GM18951 (cell line): ENCODE results near the gene RAMP1.

Source experiments
- POLR2A ChIP-seq: IDR thresholded peaks from 4 replicates; pipeline ENCODE4 v1.6.1; 2011; ENCODE audit warnings: mild to moderate bottlenecking; ENCODE audit not compliant: insufficient read length, insufficient read depth; ENCODE audit errors: extremely low read depth
- in situ Hi-C: fragments of 300-500 bp; cut with MboI; formaldehyde crosslinking; loops from one replicate; pipeline ENCODE4 v1.12.0; 2022; ENCODE audit warnings: low sequenced_read_pairs, mixed read lengths, inconsistent platforms; ENCODE audit not compliant: unreplicated experiment

Gene RAMP1

DNA sequence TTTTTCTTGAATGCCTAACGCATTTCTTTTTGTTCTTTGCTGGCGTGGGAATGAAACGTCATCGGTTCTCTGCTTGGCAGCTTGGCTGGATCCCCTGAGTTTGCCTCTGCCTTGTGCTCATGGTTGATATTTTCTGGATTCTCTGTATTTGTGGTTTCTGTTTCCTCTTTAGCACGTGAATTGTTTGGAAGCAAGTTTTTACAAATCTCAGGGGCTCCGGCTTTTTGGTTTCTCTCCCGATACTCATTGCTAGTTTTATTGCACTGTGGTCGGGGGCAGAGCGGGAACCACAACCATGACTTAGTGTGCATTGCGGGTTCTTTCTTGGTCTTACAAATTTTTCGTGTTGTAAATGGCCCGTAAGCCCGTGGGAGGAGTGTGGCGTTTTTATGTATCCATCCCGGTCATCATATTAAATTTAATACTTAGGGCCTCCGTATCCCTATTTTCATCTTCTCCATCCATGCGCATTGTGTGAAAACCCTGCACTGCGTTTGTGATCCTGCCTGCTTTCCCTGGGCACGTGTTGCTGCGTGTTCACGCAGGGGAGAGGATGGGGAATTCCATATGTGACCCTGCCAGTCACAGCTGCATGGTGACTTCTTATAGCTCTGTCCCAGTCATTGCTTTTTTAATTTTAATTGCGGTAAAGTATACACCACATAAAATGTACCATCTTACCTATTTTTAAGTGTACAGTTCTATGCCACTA lies 9.4 kb downstream of the RAMP1 start:
- TF ChIP-seq POLR2A: no peak
- in situ Hi-C loops: no loop called here

DNA sequence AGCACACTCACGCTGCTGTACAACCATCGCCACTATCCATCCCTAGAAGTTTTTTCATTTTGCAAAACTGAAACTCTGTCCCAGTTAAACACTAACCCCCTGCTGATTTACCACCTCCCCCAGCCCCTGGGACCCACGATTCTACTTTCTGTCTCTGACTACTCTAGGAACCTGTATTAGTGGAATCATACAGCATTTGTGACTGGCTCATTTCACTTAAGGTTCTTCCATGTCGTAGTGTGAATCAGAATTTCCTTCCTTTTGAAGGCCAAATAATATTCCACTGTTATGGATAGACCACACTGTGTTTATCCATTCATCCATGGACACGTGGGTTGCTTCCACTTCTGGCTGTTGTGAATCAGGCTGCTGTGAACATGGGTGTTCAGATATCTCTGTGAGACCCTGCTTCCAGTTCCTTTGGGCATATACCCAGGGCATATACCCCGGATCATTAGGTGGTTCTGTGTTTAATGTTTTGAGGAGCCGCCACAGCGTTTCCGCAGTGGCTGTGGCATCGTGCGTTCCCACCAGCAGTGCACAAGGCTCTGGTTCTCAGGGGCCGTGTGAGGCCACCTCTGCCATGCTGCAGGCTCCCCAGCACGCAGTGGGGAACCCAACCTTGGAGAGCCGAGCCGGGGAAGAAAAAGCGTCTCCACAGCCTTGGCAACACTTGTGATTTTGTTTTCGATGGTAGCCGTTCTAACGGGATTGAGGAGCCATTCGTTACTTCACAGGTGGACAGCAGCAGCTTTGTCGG lies 10.1 kb downstream of the RAMP1 start:
- in situ Hi-C loops: no loop called here
- no peak for TF ChIP-seq POLR2A

DNA sequence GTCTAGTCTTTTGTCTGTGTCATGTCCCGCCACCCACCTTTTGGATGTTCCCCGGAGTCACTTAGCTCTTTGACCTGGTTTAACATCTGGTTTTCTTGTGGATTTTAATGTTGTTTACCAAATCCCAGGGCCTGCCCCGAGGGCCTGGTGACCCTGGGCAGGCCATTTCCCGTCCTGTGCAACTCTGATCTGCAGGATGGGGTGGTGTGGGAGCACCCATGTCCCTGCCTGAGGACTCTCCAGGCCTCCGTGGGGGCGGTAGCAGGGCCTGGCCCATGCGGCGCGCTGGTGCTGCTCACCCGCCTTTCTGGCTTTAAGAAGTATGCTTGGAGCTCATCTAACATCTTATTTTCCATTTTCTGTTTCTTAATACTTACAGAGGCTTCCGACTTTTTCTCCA lies 10.7 kb downstream of the RAMP1 start:
- in situ Hi-C loops: no loop called here
- TF ChIP-seq POLR2A: no peak

DNA sequence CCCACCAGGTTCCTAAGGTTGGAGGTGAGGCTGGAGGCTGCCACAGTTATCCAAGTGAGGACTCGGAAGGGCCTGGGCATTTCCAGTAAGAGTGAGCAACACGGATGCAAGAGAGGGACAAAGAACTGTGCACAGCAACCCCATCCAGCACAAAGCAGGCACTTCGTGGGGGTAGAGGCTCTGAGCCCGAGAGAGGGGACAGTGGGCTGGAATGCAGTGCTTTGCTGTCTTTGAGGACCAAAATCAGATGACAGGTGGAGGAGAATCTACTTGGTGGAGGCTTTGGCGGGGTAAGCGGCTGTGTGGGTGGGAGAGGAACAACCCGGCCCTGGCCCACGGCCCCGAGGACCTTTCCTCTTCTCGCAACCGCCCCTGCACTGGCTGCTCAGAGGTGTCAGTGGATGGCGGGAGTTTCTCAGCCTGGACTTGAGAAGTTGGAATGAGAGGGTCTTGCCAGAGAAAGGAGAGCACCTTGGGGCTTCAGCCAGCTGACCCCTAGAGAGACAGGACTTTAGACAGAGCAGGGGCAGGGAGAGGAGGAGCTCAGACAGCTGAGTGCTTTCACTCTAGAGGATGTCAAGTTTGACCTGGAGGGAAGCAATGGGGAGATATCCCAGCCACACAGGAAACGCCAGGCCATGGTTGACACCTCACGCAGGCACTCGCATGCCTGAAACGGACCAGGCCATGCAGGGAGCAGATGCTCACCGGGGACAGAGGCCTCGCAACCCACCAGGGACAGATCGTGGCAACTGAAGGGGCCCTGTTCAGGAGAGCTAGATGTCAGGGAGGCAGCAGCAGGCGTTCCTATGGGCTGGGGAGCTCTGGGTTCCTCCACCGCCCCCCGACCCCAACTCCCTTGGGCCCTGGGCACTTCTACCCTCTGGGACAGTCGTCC lies 11.6 kb downstream of the RAMP1 start:
- no peak for TF ChIP-seq POLR2A
- in situ Hi-C loops: no loop called here

DNA sequence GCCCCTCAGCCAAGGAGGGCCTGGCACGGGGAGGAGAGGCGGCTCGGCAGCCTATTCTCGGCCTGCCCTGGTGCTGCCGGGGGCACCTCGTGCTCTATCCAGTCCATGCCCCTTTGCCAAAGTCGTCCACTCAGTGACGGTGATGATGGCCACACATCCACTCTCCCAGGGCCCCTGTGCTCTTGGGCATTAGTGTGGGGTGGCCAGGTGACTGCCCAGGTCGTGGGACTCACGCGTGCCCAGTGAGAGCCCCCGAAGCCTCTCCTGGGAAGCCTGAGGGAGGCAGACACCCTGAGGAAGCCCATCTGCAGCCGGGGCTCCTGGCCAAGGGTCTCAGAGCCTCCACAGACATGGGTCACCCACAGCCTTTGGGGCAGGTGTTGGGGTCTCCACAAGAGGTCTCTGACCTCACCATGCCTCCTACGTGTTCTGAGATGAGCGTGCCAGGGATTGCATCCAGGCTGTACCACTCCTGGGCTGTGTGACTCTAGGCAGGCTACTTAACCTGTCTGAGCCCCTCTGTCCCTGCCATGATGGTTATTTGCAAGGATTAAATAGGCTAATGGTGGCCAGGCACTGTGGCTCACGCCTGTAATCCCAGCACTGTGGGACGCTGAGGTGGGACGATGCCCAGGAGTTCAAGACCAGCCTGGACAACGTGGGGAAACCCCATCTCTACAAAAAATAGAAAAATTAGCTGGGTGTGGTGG lies 12.9 kb downstream of the RAMP1 start:
- in situ Hi-C loops: no loop called here
- TF ChIP-seq POLR2A: no peak

DNA sequence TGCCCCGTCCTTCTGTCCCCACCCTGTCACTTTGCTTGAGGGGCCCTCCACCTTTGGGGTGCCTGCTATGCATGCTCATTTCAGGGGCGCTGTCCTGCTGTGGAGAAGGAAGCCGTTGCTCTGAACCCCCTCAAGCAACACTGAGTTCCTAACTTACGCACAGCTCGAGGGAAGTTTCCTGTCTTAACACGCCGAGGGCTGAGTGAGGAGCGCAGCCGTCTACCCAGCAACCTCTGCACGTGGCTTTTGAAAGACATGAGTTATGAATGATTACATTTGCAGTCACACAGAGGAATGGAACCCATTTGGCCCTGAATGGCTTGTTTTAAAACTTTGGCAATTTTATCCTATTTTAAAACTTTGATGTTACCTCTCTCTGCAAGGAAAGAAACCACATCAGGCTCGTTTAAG lies 14.0 kb downstream of the RAMP1 start:
- in situ Hi-C loops: no loop called here
- no peak for TF ChIP-seq POLR2A

DNA sequence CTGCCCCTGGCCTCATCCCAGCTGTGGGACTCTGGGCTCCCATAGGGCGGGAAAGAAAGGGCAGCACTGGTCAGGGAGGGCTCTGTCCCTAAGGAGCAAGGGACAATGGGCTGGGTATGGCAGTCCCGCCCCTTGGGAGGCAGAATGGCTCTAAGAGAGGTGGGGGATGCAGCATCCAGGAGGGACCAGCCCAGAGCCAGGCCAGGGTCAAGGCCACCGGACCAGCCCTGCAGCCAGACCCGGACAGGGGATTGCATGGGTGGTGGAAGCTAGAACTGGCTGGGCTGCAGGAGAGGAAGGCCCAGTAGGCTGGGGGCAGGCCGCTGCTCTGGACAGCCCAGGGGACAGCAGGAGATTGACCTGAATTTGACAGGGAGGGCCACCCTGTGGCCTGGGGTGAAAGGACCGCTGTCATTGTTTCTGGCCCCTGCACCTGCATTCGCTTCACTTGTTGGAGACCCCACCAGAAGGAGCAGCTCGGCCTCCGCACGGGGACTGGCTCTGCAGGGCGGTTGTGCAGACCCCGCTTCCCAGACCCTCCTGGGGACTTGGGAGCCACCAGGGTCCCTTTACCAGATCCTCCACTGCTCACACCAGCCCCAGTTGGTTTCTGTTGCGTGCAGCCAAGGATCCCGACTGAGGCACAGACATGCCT lies 14.6 kb downstream of the RAMP1 start:
- in situ Hi-C loops: no loop called here
- no peak for TF ChIP-seq POLR2A

DNA sequence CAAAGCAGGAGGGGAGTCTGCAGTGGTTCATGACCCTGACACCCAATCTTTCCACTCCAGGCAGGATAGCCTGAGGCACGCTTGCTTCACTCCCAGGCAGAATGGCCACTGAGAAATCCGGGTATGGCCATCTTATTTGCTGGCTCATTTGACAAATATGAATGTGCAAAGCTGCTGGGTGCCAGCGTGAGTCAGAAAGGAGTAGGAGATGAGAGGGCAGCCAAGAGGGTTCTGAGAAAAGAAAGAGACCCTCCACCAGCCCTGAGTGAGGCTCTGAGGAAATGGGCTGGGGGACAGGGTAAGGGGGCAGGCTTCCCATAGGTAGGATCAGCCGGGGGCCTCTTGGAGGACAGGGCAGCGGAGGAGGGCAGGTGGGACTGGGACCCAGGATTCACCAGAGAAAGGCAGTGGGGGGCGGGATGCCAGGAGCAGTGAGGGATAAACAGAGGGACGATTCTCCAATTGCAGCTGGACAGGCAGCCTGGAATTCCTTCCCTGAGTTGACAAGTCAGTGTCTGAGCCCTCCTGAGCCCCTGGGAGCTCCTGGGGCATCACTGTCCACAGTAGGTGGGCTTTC lies 15.2 kb downstream of the RAMP1 start:
- in situ Hi-C loops: no loop called here
- TF ChIP-seq POLR2A: no peak

DNA sequence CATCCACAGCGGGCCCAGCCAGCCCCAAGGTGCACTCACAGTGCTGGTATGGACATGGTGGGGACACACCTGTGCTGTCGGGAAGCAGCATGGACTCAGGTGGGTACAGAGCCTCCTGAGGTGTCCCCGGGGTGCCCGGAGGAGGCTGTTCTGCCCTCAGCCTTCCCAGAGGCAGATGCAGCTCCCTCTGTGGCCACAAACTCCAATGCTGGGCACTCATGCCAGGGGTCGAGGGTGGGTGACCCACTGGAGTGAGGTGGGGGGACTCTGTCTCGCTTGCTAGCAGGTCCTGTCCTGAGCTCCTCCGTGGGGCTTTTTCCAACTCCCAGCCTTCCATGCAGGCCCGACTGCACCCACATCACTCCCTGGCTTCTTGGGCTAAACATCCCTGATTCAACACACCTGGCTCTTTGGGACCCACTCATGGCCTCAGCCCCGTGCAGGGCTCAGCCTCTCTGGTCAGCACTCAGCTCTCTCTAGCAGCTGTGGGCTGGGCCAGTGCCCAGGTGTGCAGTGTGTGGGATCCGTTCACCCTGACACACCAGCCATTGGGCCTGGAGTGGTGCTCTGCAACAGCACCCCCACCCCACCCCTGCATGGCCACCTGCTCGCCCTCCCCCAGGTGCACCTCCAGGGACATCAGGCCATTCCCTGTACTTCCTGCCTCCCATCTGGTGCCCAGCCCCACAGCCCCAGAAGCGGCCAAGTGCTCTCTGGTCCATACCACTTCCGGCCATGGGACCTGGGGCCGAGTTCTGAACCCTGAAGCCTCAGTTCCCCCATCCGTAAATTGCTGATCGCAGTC lies 16.0 kb downstream of the RAMP1 start:
- TF ChIP-seq POLR2A: no peak
- in situ Hi-C loops: no loop called here

DNA sequence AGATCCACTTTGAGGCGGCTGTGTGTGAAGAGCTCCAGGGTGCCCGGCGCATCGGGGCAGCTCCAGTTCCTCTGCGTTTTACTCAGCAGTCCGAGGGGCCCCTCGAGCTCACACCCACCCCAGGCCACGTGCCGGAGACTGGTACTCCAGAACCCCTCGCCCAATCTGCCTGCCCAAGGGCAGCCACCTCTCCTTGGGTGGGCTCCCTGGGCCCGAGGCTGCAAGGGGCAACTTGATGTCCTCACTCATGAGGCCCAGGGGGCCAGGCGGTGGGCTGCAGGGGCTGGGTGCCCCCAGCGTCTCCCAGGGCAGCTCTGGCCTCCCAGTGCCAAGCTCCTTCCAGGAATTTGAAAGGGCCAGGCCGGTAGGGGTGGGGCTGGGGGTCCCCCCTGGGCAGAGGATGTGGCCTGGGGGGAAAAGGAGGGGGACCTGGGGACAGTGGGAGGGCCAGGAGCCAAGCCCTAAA lies 16.7 kb downstream of the RAMP1 start:
- in situ Hi-C loops: no loop called here
- TF ChIP-seq POLR2A: no peak

DNA sequence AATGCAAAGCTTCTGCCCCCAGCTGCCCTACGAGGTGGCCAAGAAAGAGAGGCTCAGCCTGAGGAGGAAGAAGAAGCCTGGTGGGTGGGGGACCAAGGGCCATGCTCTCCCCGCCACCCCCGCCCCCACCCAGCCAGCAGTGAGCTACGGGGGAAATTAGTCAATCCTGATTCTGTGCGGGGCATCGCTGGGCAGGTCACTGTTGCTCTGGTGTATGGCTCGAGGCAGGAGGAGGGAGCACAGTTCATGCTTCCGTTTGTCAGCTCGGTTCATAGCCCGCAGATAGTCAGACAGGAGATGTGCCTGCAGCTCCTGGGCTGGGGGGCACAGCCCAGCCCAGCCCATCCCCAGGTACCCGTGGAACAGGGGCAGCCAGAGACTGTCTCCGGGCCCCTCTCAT lies 17.1 kb downstream of the RAMP1 start:
- in situ Hi-C loops: no loop called here
- no peak for TF ChIP-seq POLR2A
